H9 (cell line): ENCODE measurements around the gene FUT1. TPM values are rescaled to one million over a fixed set of nuclear protein-coding genes. Genes with fewer than 3 reads are reported as not detected.
A peak's percentile ranks its signal among the peaks of the same experiment; 100 is the strongest.

Experiments used
- DNase-seq: peaks from one replicate; pipeline ENCODE4 v3.0.0-alpha.2; 2017
- H2AFZ ChIP-seq: one replicate; pipeline ENCODE4 v1.6.1; 2013; ENCODE audit warnings: mild to moderate bottlenecking, low read length, control low read depth, moderate library complexity
- H2AK5ac ChIP-seq: 2 replicates; pipeline ENCODE4 v1.6.1; 2013; ENCODE audit warnings: low read length, control low read depth, mixed read lengths; ENCODE audit not compliant: insufficient read length
- H2BK120ac ChIP-seq: one replicate; pipeline ENCODE4 v1.6.1; 2013; ENCODE audit warnings: low read depth, mild to moderate bottlenecking, low read length, control low read depth, inconsistent platforms; ENCODE audit not compliant: poor library complexity, severe bottlenecking
- H2BK12ac ChIP-seq: 2 replicates; pipeline ENCODE4 v1.6.1; 2013; ENCODE audit warnings: low read length, control low read depth, mixed read lengths, low read depth; ENCODE audit not compliant: insufficient read length
- H2BK15ac ChIP-seq: 2 replicates; pipeline ENCODE4 v1.6.1; 2013; ENCODE audit warnings: low read depth, low read length, control low read depth
- H2BK20ac ChIP-seq: one replicate; pipeline ENCODE4 v1.6.1; 2013; ENCODE audit warnings: low read depth, mild to moderate bottlenecking, low read length, control low read depth, inconsistent platforms; ENCODE audit not compliant: poor library complexity, severe bottlenecking
- H2BK5ac ChIP-seq: 2 replicates; pipeline ENCODE4 v1.6.1; 2013; ENCODE audit warnings: low read length, control low read depth, mixed read lengths; ENCODE audit not compliant: insufficient read length
- H3K14ac ChIP-seq: 2 replicates; pipeline ENCODE4 v1.6.1; 2013; ENCODE audit warnings: low read length, control low read depth; ENCODE audit not compliant: insufficient read depth
- H3K18ac ChIP-seq: 2 replicates; pipeline ENCODE4 v1.6.1; 2013; ENCODE audit warnings: low read depth, mild to moderate bottlenecking, mixed read lengths, low read length, control low read depth; ENCODE audit not compliant: insufficient read length
- H3K23ac ChIP-seq: 2 replicates; pipeline ENCODE4 v1.6.1; 2013; ENCODE audit warnings: low read length, control low read depth, mixed read lengths, low read depth; ENCODE audit not compliant: insufficient read length
- H3K23me2 ChIP-seq: 2 replicates; pipeline ENCODE4 v1.6.1; 2013; ENCODE audit warnings: low read depth, mild to moderate bottlenecking, mixed read lengths, low read length, control low read depth; ENCODE audit not compliant: insufficient read length, poor library complexity, severe bottlenecking
- H3K27ac ChIP-seq: 2 replicates; pipeline ENCODE4 v1.5.1; 2013; ENCODE audit warnings: low read length, control low read depth, mixed read lengths, low read depth; ENCODE audit not compliant: insufficient read length
- H3K27me3 ChIP-seq: 2 replicates; pipeline ENCODE4 v1.6.1; 2013; ENCODE audit warnings: low read length, control low read depth, inconsistent platforms; ENCODE audit not compliant: insufficient read depth
- H3K4ac ChIP-seq: 2 replicates; pipeline ENCODE4 v1.6.1; 2013; ENCODE audit warnings: low read depth, mild to moderate bottlenecking, control low read depth, inconsistent platforms, low read length, moderate library complexity
- H3K4me1 ChIP-seq: 2 replicates; pipeline ENCODE4 v1.6.1; 2013; ENCODE audit warnings: low read length, control low read depth, inconsistent platforms; ENCODE audit not compliant: insufficient read depth
- H3K4me2 ChIP-seq: 2 replicates; pipeline ENCODE4 v1.6.1; 2013; ENCODE audit warnings: low read length, control low read depth, mixed read lengths; ENCODE audit not compliant: insufficient read length, insufficient read depth
- H3K56ac ChIP-seq: 2 replicates; pipeline ENCODE4 v1.6.1; 2013; ENCODE audit warnings: low read depth, mild to moderate bottlenecking, mixed read lengths, low read length, control low read depth; ENCODE audit not compliant: insufficient read length
- H3K79me1 ChIP-seq: 2 replicates; pipeline ENCODE4 v1.6.1; 2013; ENCODE audit warnings: low read depth, mild to moderate bottlenecking, moderate library complexity, low read length, control low read depth, inconsistent platforms; ENCODE audit not compliant: insufficient read depth, poor library complexity, severe bottlenecking
- H3K79me2 ChIP-seq: 2 replicates; pipeline ENCODE4 v1.6.1; 2013; ENCODE audit warnings: low read length, control low read depth, inconsistent platforms; ENCODE audit not compliant: insufficient read depth
- H3K9ac ChIP-seq: 2 replicates; pipeline ENCODE4 v1.6.1; 2013; ENCODE audit warnings: low read length, control low read depth, mixed read lengths; ENCODE audit not compliant: insufficient read length; ENCODE audit errors: extremely low read depth
- H3K9me3 ChIP-seq: one replicate; pipeline ENCODE4 v1.6.1; 2013; ENCODE audit warnings: low read depth, low read length, inconsistent platforms; ENCODE audit not compliant: control insufficient read depth
- H3T11ph ChIP-seq: one replicate; pipeline ENCODE4 v1.6.1; 2013; ENCODE audit warnings: mild to moderate bottlenecking, low read length, control low read depth, inconsistent platforms
- H4K20me1 ChIP-seq: one replicate; pipeline ENCODE4 v1.6.1; 2013; ENCODE audit not compliant: control insufficient read depth, insufficient read length, insufficient read depth
- H4K5ac ChIP-seq: 2 replicates; pipeline ENCODE4 v1.6.1; 2013; ENCODE audit warnings: low read depth, mild to moderate bottlenecking, mixed read lengths, low read length, control low read depth; ENCODE audit not compliant: insufficient read length
- H4K8ac ChIP-seq: replicated peaks from 2 replicates; pipeline ENCODE4 v1.6.1; 2013; ENCODE audit warnings: low read length, control low read depth, mixed read lengths, low read depth; ENCODE audit not compliant: insufficient read length
- H4K91ac ChIP-seq: 2 replicates; pipeline ENCODE4 v1.6.1; 2013; ENCODE audit warnings: low read depth, mild to moderate bottlenecking, moderate library complexity, mixed read lengths, low read length, control low read depth; ENCODE audit not compliant: insufficient read length
- H3K27ac Mint-ChIP-seq, 3 experiments: 2 replicates in 2 of 3; 3 replicates in 1 of 3; pipeline ENCODE4 v1.8.0; 2020 to 2021; ENCODE audit warnings: mixed read lengths in 3 of 3, mild to moderate bottlenecking in 1 of 3, moderate library complexity in 1 of 3
- H3K27me3 Mint-ChIP-seq: 2 replicates; pipeline ENCODE4 v1.8.0; 2021; ENCODE audit warnings: low read depth, mild to moderate bottlenecking, moderate library complexity, mixed read lengths
- H3K36me3 Mint-ChIP-seq, 3 experiments: 2 replicates in 2 of 3; 3 replicates in 1 of 3; pipeline ENCODE4 v1.8.0; 2020 to 2021; ENCODE audit warnings: low read depth in 3 of 3, mixed read lengths in 3 of 3; ENCODE audit not compliant: insufficient read depth in 1 of 3
- H3K4me1 Mint-ChIP-seq, 2 experiments: 2 replicates each; pipeline ENCODE4 v1.8.0; 2020; ENCODE audit warnings: mixed read lengths in 2 of 2
- H3K4me3 Mint-ChIP-seq, 2 experiments: 2 replicates in 1 of 2; 3 replicates in 1 of 2; pipeline ENCODE4 v1.8.0; 2020 to 2021; ENCODE audit warnings: mild to moderate bottlenecking in 2 of 2, mixed read lengths in 2 of 2, moderate library complexity in 1 of 2
- H3K9me3 Mint-ChIP-seq, 2 experiments: 2 replicates in 1 of 2; 3 replicates in 1 of 2; pipeline ENCODE4 v1.8.0; 2020; ENCODE audit warnings: mild to moderate bottlenecking in 2 of 2, mixed read lengths in 2 of 2, moderate library complexity in 1 of 2
- CTCF ChIP-seq: fragments of 200-600 bp; sonication (generic); conservative IDR thresholded peaks from 3 replicates; pipeline ENCODE4 v1.8.0; 2021; ENCODE audit warnings: antibody characterized with exemption, mild to moderate bottlenecking
- WGBS: extraction: QIAGEN DNeasy Blood & Tissue Kit; methylation state at CpG from one replicate; pipeline ENCODE4 v1.1.7; 2013; ENCODE audit warnings: missing lambda C conversion rate, low lambda C conversion rate, mixed read lengths; ENCODE audit not compliant: insufficient read length; ENCODE audit errors: extremely low coverage; 5-methylcytosine and 5-hydroxymethylcytosine counted together
- total RNA-seq: library from RNA; stranded (reverse); gene quantifications from 2 replicates; pipeline ENCODE4 v1.2.1, GENCODE V29; 2021

The FUT1 gene
- total RNA-seq, 1 experiment from 2014 or later: 16.1 TPM

GRCh38 chr19:48755084-48755641, 2.7 kb upstream of the FUT1 start, which contains the start of gene FGF21:
TSS of gene FGF21 (plus strand) at chr19:48755524. CDS start at chr19:48756237, 713 bp downstream.
- peak within 1 kb of the TSS; percentile 2 for H4K8ac ChIP-seq
- no peaks in the 10 kb centered on the region for H3K27me3 ChIP-seq
- TF ChIP-seq CTCF: no peak
- peak within 1 kb of the TSS; percentile 65 to 82 (median 81); a peak in 6 of 7 replicates for H3K27ac Mint-ChIP-seq
- peak; percentile 47 for DNase-seq
- peak within 1 kb of the TSS; percentile 89 for H2BK120ac ChIP-seq
- H3K23ac ChIP-seq: no peak within 1 kb of the TSS
- H3K4me1 ChIP-seq: peaks cover 12% of the 10 kb centered on the region; the same call in 1 of the 2 replicates
- H2AFZ ChIP-seq: no peak within 1 kb of the TSS
- WGBS: no CpG with 5 or more reads among the region's 4 CpGs
- H3K9me3 Mint-ChIP-seq: no peaks in the 10 kb centered on the region; a peak in 1 of 5 replicates
- no peaks in the 10 kb centered on the region for H3K9me3 ChIP-seq
- no peak within 1 kb of the TSS for H3T11ph ChIP-seq
- H2BK5ac ChIP-seq: no peak within 1 kb of the TSS
- peak within 1 kb of the TSS; percentile 67 for H2BK12ac ChIP-seq
- H2AK5ac ChIP-seq: peak within 1 kb of the TSS; percentile 91
- no peaks in the 10 kb centered on the region for H4K20me1 ChIP-seq
- H3K79me1 ChIP-seq: peaks cover 4% of the 10 kb centered on the region
- H3K4me3 Mint-ChIP-seq: peak within 1 kb of the TSS; percentile 3 to 50; a peak in 2 of 5 replicates
- H3K9ac ChIP-seq: no peak within 1 kb of the TSS
- H3K79me2 ChIP-seq: peaks cover 4% of the 10 kb centered on the region; the same call in 1 of the 2 replicates
- peaks cover 11 to 13% (median 12%) of the 10 kb centered on the region in 3 experiments; a peak in 6 of 7 replicates for H3K36me3 Mint-ChIP-seq
- H3K27ac ChIP-seq: no peak within 1 kb of the TSS
- H2BK15ac ChIP-seq: no peak within 1 kb of the TSS
- no peak within 1 kb of the TSS for H4K5ac ChIP-seq
- peak within 1 kb of the TSS; percentile 87 for H3K14ac ChIP-seq
- no peak within 1 kb of the TSS for H3K4me2 ChIP-seq
- no peak within 1 kb of the TSS for H3K56ac ChIP-seq
- peak within 1 kb of the TSS; percentile 39 for H4K91ac ChIP-seq
- H3K4ac ChIP-seq: peak within 1 kb of the TSS; percentile 48
- peaks cover 10% of the 10 kb centered on the region for H3K27me3 Mint-ChIP-seq
- peak within 1 kb of the TSS; percentile 65 for H2BK20ac ChIP-seq
- H3K18ac ChIP-seq: peak within 1 kb of the TSS; percentile 80
- H3K23me2 ChIP-seq: peaks cover 8% of the 10 kb centered on the region
- H3K4me1 Mint-ChIP-seq: peaks cover 34 to 51% of the 10 kb centered on the region in 2 experiments
